Measurements from ENCODE around the gene LHFPL6.

LHFPL6 gene

DNA sequence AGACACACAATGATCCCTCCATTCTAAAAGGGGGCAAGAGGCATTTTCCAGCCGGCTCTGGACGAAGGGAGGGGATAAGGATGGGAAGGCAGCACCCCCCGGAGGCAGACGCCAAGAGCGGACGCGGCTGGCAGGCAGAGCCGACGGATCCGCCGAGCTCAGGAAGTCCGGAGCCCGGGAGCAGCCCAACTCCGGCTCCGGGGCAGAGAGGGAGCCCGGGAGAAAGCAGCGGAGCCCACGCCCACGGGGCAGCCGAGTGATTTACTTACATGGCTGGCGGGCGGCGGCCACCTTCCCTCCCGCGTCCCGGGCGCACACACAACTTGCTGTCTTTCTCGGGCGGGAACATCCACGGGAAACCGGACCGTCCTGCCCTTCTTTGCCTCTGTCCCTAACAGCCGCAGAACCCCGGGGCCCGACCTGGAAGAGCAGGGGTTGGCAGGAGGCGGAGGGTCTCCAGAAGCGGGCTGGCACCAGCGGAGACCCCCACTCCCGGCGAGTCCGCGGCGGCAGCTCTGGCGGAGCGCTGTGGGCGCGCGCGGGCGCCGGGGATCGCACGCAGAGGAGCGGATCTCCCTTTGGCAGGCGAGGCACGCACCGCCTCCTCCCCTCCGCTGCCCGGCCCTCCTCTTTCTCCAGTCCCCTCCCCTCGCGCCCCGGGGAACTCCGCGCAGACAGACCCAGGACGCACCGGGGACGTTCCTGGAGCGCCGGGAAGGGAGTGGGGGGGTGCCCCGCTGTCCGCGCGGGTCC lies at the start of gene LHFPL6:
Gene LHFPL6, minus strand, starts transcription at position 580 of the 753 bp plus-strand sequence.
- peak; percentile 71 for DNase-seq

GRCh38 chr13:39646122-39646521 lies 43.1 kb upstream of the LHFPL6 start:
- DNase-seq = no peak

DNA sequence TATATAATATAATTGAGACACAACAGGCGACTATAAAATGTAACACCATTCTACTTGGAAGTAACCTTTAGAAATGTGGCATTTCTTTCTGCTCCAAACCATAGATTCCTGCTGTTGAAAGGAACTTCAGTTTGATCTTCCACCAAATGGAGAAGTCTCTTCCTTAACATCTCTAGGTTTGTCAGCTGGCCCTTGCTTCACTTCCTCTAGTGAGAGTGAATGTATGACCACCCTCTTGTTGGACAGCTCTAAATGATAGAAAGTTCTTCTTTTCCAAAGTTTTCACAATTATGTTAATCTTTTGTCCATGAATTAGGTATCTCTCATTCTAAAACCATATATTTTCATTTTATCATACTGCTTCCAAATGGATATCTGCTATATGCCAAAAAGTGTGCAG lies 38.7 kb upstream of the LHFPL6 start:
- DNase-seq = no peak

DNA sequence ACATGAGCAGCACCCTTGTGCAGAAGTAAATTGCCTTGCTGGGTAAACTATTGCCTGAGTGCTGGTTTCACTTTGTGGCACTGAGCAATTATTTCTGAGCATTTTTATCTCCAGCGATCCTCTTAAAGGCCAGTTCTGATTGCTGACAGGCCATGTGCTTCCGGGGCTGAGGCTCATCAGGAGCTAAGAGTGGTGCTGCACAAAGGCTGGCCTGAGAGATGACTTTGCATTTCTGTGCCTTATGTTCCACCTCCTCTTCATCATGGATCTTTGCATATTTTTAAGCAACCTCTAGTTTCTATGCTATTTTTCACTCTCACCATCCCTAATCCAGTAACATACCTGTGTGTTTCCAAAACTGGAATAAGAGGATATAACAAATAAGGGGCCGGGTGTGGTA lies 34.9 kb upstream of the LHFPL6 start:
- DNase-seq = no peak

- DNase-seq = no peak
These were observed 32.6 kb upstream of the LHFPL6 start for GRCh38 chr13:39635564-39635963.

DNA sequence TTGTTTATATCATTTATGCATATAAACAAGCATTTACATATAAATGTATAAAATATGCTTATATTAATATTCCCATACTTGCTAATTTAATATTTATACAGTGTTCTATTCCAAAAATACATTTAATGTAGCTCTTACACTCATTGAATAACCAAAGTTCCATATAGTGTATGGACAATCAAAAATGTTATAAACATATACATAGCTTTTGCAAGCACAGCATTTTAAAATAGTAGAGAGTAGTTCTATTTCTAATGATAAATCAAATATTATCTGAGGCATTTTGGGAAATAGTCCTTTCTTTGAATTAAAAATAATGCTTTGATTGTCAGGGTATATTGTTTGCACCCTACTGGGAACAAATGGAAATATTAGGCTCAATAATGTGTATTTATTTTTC lies 30.0 kb upstream of the LHFPL6 start:
- DNase-seq = no peak

DNA sequence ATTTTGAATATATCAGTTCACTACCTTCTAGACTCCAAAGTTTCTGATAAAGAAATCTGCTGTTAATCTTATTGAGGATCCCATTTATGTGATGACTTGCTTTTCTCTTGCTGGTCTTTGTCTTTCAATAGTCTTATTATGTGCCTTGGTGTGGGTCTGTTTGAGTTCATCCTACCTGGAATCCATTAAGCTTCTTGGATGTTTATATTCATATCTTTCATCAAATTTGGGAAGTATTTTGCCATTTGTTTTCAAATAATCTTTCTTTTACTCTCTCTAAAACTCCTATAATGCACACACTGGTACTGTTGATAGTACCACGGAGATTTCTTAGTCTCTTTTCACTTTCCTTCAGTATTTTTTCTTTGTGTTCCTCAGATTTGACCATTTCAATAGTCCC lies 28.3 kb upstream of the LHFPL6 start:
- DNase-seq = no peak

GRCh38 chr13:39623466-39623865 lies 20.5 kb upstream of the LHFPL6 start:
- no peak for DNase-seq

- DNase-seq = no peak
These were observed 15.6 kb upstream of the LHFPL6 start for GRCh38 chr13:39618561-39618960.

- peak; percentile 24 for DNase-seq
These were observed 13.2 kb upstream of the LHFPL6 start for GRCh38 chr13:39616087-39616694.

DNA sequence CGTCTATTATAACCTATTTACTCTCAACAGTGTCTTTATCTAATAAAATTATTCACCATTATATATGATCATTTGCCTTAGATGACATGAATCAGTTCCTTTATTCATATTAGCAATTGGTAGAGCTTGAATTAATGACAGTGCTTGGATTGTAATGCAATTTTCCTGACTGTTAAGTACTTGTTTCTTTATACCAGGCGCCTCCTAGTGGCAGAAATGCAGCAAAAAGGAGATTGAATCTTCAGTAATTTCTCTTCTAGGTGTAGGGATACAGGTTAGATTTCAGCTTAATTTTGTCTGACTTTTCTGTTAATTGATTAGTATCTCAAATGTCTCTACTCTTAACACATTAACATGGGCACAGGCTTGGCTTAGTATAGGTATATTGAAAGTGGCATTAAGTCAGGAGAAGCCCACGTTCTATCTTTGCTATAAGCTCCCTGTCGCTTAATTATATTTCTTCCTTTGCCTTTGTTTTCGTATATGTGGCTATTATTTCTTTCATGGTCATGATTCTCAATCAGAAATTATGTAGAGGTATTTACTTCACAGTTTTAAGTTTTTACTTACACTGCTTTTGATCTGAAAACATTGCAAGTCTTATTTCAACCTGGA lies 9.1 kb upstream of the LHFPL6 start:
- peak; percentile 26 for DNase-seq

- DNase-seq = no peak
These were observed 4.9 kb upstream of the LHFPL6 start for GRCh38 chr13:39607876-39608275.

- no peak for DNase-seq
These were observed 2.8 kb upstream of the LHFPL6 start for GRCh38 chr13:39605677-39606320.

DNA sequence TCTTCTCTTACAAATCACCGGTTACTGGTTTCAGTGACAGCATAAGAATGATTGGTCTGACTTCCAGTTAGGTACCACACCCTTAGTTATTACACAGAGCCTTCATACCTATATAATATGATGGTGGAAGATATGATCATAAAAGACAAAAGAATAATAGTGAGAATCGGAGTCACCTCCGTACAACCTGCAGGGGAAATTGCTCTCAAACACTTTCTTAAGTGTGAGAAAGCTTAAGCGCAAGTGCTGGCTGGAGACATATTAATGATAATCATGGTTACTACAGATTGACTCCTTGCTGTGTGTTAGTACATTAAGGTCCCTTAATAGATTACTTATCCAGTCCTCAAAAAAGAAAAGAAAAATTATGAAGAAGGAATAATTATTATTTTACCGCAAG lies 1.8 kb upstream of the LHFPL6 start:
- DNase-seq = no peak

DNA sequence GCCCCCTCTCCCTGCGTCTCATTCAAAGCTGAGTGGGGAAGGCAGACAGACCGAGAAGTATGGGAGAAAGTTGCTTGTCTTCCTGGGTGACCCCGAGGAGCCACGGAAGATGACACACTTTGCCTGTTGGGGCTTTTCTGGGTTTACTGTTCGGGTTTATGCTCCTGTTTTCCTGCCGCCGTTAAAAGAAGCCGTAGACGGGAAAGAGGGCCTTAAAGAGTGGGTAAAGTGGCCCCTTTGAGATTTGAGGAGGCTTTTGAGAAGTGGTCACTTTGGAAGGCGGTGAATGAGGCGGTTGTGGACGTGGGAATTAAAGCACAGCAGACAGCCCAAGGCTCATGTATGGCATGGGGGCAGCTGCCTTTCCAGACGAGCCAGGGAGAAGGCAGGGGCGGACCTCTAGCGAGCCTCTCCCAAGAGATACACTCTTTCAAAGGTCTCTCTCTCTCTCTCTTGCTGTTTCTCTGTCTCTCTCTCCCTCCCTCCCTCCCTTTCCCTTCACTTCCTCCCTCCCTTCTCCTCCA lies 493 bp upstream of the LHFPL6 start:
- DNase-seq = no peak

DNA sequence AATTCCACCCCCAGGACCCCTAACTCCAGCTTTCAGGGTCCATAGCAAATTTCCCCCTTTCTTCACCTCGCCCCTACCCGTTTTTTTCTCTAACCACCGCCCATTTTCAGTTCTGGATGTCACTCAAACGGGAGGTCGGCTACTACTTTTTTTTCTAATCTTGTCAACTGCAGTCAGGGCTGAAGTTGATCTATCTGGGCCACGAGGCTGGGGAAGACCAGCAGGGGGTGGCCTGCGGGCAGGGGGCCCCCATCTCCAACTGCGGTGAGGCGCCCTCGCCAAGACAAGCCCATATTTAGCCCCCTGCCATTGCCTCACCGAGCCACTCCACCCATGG lies 748 bp downstream of the LHFPL6 start:
- DNase-seq = peak; percentile 1

GRCh38 chr13:39601636-39602035 lies 1.4 kb downstream of the LHFPL6 start:
- DNase-seq = no peak

DNA sequence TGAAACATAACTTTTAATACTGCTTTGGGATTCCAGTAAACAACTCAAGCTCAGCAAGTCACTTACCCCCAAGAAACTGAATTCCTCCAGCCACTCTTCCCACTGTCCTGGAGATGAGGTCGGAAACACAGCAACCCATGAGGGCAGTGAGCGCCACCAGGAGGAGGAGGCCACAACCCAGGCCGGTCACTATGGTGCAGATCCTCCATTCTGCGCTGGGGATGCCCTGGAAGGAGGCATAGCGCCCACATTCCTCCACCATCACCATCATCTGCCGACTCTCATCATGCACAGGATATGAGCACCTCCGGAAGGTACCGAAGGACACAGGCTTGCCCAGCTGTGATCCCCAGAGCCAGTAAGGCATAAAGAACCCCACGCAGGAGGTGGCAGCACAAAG lies 2.2 kb downstream of the LHFPL6 start:
- no peak for DNase-seq

DNA sequence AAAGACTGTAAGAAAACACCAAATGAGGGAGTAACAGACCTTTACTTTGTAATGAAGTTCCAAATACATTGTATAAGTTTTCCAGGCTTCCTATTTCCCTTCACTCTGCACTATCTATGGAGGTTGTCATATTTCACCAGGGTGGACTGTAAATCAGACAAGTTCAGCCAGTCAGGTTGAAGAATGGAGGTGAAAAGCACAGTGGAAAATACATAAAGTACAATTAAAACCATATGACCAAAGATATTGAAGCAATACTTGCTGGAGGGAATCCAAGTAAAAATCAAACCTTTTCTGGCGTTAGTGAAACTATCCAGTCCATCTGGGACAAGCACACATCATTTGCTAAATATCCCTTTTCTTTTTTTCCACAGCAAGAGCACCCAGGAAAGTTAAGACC lies 3.2 kb downstream of the LHFPL6 start:
- no peak for DNase-seq

- no peak for DNase-seq
These were observed 4.0 kb downstream of the LHFPL6 start for GRCh38 chr13:39599012-39599411.

DNA sequence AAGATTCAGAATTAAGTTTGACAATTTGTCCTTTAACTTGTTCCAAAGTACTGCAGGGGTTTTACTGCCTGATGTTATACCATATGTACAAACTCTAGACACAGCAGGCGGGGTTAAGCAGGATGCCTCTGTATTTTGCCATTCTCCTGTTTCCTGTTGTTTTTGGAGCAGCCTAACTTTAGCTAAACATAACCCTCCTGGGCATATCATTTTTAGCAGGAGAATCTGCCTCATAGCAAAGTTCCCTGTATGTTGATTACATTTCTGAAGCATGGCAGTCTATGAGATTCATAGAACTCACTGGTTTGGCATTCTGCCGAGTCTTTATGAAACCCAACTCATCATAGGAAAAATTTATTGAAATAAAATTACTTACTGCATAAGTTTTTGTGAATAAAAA lies 5.2 kb downstream of the LHFPL6 start:
- no peak for DNase-seq

- DNase-seq = no peak
These were observed 6.3 kb downstream of the LHFPL6 start for GRCh38 chr13:39596685-39597084.

GRCh38 chr13:39596176-39596575 lies 6.8 kb downstream of the LHFPL6 start:
- no peak for DNase-seq

Data from stimulated activated CD4-positive, alpha-beta T cell treated with anti-CD3 and anti-CD28 coated beads, Interleukin-1b, Interleukin-23, amount 100 ng/mL, for 48 hours (primary cell).